Epithelial cell of proximal tubule (primary cell): ENCODE results near the gene SLC10A3. TPM values are rescaled to one million over a fixed set of nuclear protein-coding genes. Genes with fewer than 3 reads are reported as not detected.
A peak's percentile ranks its signal among the peaks of the same experiment; 100 is the strongest.

Experiments
- DNase-seq: peaks from one replicate; pipeline ENCODE4 v3.0.0-alpha.2; 2011; ENCODE audit warnings: low read depth
- H3K4me3 ChIP-seq: 2 replicates; pipeline ENCODE4 v1.5.1; 2011; ENCODE audit warnings: low read depth, mild to moderate bottlenecking, low read length
- total RNA-seq: library from RNA; depleted of rRNA; stranded (reverse); fragments of >200 nt; gene quantifications from 2 replicates; pipeline ENCODE4 v1.2.3, GENCODE V29; 2015
- TF ChIP-seq, protein P1 (sequence below): conservative IDR thresholded peaks from 2 replicates; pipeline ENCODE4 v1.5.1; 2012; ENCODE audit warnings: low read depth, mild to moderate bottlenecking, low read length

SLC10A3 gene
- total RNA-seq, 1 donor from 2014 or later: 29.1 TPM

DNA sequence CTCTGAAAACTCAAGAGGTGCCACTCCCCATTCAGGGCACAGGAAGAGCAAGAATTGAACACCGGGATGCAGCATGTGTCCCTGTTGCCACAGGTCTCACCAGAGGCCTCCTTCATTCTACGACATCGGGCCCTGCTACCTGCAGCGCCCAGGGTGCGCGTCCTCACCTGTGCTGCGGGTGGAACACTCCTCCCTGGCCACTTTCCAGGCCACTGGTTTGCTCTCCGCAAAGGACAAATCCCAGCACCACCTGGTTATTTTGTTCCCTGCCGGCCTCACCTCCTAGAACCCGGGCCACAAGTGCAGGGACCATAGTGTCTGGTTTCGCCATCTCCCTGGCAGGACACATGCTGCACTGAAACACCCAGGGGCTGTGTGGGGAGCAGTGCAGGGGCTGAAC is 39.9 kb upstream of the SLC10A3 start:
- H3K4me3 ChIP-seq: no peak overlapping the region
- DNase-seq: no peak
- TF ChIP-seq, protein P1, sequence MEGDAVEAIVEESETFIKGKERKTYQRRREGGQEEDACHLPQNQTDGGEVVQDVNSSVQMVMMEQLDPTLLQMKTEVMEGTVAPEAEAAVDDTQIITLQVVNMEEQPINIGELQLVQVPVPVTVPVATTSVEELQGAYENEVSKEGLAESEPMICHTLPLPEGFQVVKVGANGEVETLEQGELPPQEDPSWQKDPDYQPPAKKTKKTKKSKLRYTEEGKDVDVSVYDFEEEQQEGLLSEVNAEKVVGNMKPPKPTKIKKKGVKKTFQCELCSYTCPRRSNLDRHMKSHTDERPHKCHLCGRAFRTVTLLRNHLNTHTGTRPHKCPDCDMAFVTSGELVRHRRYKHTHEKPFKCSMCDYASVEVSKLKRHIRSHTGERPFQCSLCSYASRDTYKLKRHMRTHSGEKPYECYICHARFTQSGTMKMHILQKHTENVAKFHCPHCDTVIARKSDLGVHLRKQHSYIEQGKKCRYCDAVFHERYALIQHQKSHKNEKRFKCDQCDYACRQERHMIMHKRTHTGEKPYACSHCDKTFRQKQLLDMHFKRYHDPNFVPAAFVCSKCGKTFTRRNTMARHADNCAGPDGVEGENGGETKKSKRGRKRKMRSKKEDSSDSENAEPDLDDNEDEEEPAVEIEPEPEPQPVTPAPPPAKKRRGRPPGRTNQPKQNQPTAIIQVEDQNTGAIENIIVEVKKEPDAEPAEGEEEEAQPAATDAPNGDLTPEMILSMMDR: no peak

DNA sequence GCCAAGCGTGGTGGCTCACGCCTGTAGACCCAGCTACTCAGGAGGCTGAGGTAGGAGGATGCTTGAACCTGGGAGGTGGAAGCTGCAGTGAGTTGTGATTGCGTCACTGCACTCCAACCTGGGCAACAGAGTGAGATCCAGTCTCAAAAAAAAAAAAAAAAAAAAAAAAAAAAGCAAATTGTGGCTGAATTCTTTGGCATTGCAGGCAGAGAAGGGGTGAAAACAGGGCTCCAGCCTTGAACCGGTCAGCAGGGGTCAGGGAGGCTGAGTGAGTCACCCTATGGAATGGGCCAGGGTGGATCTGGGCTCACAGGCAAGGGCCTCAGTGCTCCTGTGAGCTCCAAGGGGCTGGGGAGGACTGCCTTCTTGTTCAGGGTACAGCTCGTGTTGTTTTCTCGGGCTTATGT is 38.8 kb upstream of the SLC10A3 start:
- DNase-seq: no peak
- TF ChIP-seq, protein P1: no peak

DNA sequence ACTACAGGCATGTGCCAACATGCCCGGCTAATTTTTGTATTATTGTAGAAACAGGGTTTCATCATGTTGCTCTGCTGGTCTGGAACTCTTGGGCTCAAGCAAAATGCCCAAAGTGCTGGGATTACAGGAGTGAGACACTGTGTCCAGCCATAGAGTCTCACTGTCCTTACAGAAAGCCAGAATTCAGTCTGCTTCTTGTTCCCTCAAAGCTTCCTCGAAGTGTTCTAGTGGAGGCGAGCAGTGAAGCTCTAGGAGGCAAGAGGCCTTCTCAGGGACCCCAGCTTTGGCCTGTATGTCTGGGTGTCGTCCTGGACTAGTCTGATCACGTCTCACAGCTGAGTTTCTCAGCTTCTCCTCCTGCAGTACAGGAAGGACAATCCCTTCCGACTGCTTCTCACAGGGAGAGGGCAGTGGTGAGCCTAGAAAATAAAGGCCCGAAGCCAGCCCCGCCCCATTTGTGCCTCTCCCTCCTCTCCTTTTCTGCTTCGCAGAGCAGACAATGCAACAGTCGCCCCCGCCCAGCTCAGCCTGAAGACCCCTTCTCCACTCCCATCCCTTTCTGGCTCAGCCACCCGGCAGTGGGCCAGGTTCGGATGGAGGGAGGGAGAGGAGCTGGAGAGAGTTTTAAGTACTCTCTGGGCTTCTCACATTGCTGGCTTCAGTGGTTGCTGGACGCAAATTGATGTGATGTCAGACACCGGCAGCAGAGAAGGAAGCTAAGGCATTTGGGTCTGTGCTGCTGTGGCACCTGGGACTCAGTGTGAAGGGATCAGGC is 36.7 kb upstream of the SLC10A3 start:
- TF ChIP-seq, protein P1: peak; percentile 55
- H3K4me3 ChIP-seq: peak overlapping the region; percentile 38
- no peak for DNase-seq

More for the DNA sequence above, 38.8 kb upstream of the SLC10A3 start:
- H3K4me3 ChIP-seq: no peak overlapping the region

DNA sequence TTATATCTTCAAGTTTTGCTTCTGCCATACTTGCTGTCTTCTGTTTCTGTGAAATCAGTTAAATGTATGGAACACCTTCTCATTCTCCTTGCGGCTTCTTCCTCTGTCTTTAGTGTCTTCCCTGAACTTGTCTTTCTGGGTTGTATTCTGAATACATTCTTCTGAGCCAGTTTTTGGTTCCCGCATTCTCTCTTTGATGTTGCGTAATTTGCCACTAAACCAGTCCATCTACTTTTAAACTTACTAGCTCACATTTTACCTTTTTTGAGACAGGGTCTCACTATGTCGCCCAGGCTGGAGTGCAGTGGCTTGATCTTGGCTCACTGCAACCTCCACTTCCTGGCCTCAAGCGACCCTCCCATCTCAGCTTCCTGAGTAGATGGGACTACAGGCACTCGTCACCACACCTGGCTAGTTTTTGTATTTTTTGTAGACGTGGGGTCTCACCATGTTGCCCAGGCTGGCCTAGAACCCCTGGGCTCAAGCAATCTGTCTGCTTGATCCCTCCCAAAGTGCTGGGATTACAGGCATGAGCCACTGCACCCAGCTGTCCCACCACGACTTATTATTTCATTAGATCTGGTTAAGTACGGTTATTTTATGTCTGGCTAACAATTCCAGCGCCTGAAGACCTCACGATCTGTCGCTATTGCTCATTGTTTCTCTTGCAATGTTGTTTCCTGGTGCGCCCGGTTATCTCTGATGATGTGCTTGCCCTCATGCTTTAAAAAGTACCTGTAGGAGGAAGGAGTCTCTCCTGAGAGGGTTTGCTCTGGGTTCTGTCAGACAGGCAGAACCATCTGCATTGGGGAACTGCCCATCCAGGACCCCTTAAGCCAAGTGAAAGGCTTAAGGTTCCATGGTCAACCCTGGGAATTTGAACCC is 35.4 kb upstream of the SLC10A3 start:
- TF ChIP-seq, protein P1: no peak
- no peak for DNase-seq
- no peak overlapping the region for H3K4me3 ChIP-seq

DNA sequence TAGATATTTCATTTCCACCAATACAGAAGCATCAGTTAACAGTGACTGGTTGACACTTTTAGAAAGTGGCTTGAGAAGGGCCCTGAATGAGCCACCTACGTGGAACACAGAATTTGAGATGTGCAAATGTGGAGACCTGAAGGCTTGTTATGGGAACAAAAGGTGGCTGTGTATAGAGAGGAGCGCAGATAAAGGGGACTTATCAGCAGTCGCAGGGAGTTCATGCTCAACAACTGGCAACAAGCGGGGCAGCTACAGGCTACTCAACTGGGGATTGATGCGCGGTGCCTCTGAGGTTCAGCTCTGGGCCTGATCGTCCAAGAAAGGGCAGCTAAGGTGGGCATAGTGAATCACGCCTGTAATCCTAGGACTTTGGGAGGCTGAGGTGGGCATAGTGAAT is 29.0 kb upstream of the SLC10A3 start:
- no peak overlapping the region for H3K4me3 ChIP-seq
- TF ChIP-seq, protein P1: no peak
- DNase-seq: no peak

DNA sequence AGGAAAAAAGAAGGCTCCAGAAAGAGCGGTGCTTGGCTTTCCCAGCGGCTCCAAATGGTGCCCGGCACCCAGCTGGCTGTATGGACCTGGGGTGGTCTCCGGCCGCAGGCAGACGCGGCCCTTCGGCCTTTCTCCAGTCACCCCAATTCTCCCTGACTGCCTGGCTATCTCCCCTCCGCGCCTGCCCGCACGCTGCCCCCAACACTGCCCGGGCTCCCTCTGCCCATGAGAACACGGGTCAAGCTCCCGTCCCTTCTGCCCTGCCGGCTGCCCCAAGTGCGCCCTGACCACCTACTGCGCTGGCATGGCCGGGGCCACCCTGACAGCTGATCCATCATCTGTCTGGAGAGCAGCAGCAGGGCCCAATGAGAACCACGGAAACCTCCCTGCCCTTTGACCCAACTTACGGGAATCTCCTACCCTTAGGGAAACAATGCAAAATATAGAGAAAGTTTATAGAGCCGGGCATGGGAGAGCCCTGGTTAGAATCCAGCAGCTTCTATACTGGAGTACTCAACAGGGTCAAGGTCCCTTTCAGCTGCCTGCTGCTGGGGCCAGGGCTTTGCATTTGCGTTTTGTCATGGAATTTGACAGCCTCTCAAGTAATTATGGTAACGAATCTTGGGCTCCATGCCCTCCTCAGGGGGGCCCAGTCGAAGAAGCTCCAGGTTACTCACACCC is 26.8 kb upstream of the SLC10A3 start:
- TF ChIP-seq, protein P1: no peak
- no peak for DNase-seq
- H3K4me3 ChIP-seq: peak overlapping the region; percentile 62
